Measurements from ENCODE around the gene NPPA. TPM values are rescaled to one million over a fixed set of nuclear protein-coding genes. Genes with fewer than 3 reads are reported as not detected.

The NPPA gene
- total and polyA plus RNA-seq, 8 donors: 0.48 to 7.2 (median 2.7) TPM; not detected in 3

DNA sequence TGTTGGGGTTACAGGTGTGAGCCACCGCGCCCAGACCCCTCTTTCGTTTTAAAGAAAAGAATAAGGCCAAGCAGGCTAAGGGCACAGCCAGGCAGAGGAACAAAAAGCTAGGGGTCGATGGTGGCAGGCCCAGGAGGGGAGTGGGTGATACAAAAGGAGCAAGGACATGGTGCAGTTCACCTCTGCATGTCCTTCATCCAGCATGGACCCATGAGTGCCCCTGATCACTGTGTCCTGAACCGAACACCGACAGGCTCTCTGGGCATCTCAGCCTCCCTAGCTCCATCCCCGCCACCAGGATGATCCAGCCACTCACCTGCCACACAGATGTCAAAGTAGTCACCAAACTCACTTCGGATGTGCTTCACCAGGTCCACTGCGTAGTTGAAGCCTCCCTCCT, 47.7 kb downstream of the NPPA start:
- WGBS, 5 donors: 95 to 99% (median 96%) methylated on average over 9 of the region's 9 CpGs
- peaks cover 42 to 60% (median 54%) of the 10 kb centered on the region in 4 donors for H3K4me1 ChIP-seq
- DNase-seq: no peak
- TF ChIP-seq POLR2A (IDR thresholded peaks at IDR 0.05): no peak
- TF ChIP-seq, protein P1, sequence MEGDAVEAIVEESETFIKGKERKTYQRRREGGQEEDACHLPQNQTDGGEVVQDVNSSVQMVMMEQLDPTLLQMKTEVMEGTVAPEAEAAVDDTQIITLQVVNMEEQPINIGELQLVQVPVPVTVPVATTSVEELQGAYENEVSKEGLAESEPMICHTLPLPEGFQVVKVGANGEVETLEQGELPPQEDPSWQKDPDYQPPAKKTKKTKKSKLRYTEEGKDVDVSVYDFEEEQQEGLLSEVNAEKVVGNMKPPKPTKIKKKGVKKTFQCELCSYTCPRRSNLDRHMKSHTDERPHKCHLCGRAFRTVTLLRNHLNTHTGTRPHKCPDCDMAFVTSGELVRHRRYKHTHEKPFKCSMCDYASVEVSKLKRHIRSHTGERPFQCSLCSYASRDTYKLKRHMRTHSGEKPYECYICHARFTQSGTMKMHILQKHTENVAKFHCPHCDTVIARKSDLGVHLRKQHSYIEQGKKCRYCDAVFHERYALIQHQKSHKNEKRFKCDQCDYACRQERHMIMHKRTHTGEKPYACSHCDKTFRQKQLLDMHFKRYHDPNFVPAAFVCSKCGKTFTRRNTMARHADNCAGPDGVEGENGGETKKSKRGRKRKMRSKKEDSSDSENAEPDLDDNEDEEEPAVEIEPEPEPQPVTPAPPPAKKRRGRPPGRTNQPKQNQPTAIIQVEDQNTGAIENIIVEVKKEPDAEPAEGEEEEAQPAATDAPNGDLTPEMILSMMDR (IDR thresholded peaks at IDR 0.05): no peak
- no peak for TF ChIP-seq EP300 (IDR thresholded peaks at IDR 0.05)
- no peak for TF ChIP-seq POLR2AphosphoS5 (IDR thresholded peaks at IDR 0.05)
- intact Hi-C loops (cut with DNase I; ENCODE audit: low total_unique reads): loop anchor here (10.0 kb wide), 1 partner anchor 65 kb away; the partner anchor contains the start of gene AGTRAP
- H3K27ac ChIP-seq: peak overlapping the region in 2 of 5 donors; percentile 99
- no peaks in the 10 kb centered on the region for H3K27me3 ChIP-seq
- H3K9me3 ChIP-seq: no peaks in the 10 kb centered on the region
- no peak overlapping the region for H3K4me3 ChIP-seq
- peaks cover 25 to 67% (median 56%) of the 10 kb centered on the region in 4 donors for H3K36me3 ChIP-seq

DNA sequence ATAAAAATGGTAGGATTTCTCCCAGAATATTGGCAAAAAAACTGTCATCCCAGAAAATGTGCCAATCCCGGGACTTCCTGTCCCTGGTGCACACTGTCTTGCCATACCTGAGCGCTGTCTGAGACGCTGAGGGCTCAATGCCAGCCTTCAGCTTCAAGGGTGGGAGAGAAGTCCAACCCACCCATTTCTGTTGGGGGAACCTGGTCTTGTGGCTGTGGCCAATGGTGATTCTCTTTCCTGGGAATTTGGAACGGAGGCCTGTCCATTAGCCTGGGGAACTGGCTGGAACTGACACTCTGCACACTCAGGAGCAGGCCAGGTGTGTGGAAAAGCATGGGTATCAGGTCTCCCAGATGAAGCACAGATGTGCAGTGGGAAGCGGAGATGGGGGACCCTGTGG, 48.5 kb downstream of the NPPA start:
- Histone ChIP-seq H3K4me3 (no peak overlapping the region), H3K36me3 (peaks cover 33 to 75% (median 64%) of the 10 kb centered on the region in 4 donors), H3K9me3 (no peaks in the 10 kb centered on the region), H3K27me3 (no peaks in the 10 kb centered on the region), H3K27ac (no peak overlapping the region), H3K4me1 (peaks cover 34 to 55% (median 46%) of the 10 kb centered on the region in 4 donors)
- intact Hi-C loops (cut with DNase I; ENCODE audit: low total_unique reads): loop anchor here (10.0 kb wide), 1 partner anchor 64 kb away; the partner anchor contains the start of gene AGTRAP
- WGBS, 5 donors: 92 to 98% (median 96%) methylated on average over 5 of the region's 5 CpGs
- TF ChIP-seq POLR2A (IDR thresholded peaks at IDR 0.05): no peak
- TF ChIP-seq, protein P1 (IDR thresholded peaks at IDR 0.05): no peak
- no peak for TF ChIP-seq POLR2AphosphoS5 (IDR thresholded peaks at IDR 0.05)
- TF ChIP-seq EP300 (IDR thresholded peaks at IDR 0.05): no peak
- no peak for DNase-seq

DNA sequence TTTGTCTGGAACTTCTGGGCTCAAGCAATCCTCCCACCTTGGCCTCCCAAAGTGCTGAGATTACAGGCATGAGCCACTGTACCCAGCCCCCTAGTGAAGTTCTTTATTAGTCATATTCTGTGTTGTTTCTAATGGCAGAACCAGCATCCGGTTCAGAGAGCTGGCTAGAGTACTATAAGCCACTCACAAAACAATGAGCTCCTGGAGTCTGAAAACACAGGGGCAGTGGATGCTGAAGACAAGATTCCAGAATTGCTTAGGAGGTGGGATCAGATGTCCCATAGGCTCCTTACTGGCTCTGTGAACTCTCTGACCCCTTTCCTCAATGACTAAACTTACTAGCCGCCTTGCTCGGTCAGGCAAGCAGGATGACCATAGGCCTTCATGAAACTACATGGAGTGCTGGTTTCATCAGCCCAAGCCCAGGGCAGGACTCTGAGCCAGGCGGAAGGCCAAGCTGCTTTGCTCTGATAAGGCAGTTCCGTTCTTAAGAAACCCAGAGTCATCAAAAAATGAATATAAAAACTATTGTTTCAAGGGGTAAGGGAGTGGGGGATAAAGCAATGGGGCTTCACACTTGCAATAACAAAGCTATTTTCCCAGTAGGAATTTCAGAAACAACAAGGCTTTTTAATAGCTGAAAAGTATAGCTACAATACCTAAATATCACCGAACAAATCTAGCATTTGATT, 49.9 kb downstream of the NPPA start:
- intact Hi-C loops (cut with DNase I; ENCODE audit: low total_unique reads): loop anchor here (10.0 kb wide), 1 partner anchor 63 kb away; the partner anchor contains the start of gene AGTRAP
- peak overlapping the region in 4 of 5 donors; percentile 50 to 69 (median 62) for H3K27ac ChIP-seq
- DNase-seq: no peak

More for the DNA sequence above, 49.9 kb downstream of the NPPA start:
- 46 to 75% (median 65%) methylated on average over 6 of the region's 6 CpGs for WGBS, 5 donors
- H3K4me3 ChIP-seq: no peak overlapping the region
- H3K4me1 ChIP-seq: peaks cover 19 to 46% (median 34%) of the 10 kb centered on the region in 4 donors
- peaks cover 39 to 89% (median 77%) of the 10 kb centered on the region in 4 donors for H3K36me3 ChIP-seq
- no peak for TF ChIP-seq POLR2A (IDR thresholded peaks at IDR 0.05)
- TF ChIP-seq, protein P1 (IDR thresholded peaks at IDR 0.05): no peak
- TF ChIP-seq EP300 (IDR thresholded peaks at IDR 0.05): no peak
- no peak for TF ChIP-seq POLR2AphosphoS5 (IDR thresholded peaks at IDR 0.05)
- no peaks in the 10 kb centered on the region for H3K27me3 ChIP-seq
- H3K9me3 ChIP-seq: no peaks in the 10 kb centered on the region

Measured in stomach (tissue), 9 donors.